Effector CD4-positive, alpha-beta T cell (primary cell): ENCODE results near the gene ATXN2.
A peak's percentile ranks its signal among the peaks of the same experiment; 100 is the strongest.
"Not testable (repeated sequence)": the region's sequence is repeated elsewhere in the genome, so short reads cannot be mapped to it uniquely, and the experiment has no call there.

Source experiments
- DNase-seq: peaks from one replicate; pipeline ENCODE4 v3.0.0-alpha.2; 2020
- total RNA-seq: gene quantifications from one replicate; lab custom pipeline; 2026; lab: John Stamatoyannopoulos, UW

Gene ATXN2, protein sequence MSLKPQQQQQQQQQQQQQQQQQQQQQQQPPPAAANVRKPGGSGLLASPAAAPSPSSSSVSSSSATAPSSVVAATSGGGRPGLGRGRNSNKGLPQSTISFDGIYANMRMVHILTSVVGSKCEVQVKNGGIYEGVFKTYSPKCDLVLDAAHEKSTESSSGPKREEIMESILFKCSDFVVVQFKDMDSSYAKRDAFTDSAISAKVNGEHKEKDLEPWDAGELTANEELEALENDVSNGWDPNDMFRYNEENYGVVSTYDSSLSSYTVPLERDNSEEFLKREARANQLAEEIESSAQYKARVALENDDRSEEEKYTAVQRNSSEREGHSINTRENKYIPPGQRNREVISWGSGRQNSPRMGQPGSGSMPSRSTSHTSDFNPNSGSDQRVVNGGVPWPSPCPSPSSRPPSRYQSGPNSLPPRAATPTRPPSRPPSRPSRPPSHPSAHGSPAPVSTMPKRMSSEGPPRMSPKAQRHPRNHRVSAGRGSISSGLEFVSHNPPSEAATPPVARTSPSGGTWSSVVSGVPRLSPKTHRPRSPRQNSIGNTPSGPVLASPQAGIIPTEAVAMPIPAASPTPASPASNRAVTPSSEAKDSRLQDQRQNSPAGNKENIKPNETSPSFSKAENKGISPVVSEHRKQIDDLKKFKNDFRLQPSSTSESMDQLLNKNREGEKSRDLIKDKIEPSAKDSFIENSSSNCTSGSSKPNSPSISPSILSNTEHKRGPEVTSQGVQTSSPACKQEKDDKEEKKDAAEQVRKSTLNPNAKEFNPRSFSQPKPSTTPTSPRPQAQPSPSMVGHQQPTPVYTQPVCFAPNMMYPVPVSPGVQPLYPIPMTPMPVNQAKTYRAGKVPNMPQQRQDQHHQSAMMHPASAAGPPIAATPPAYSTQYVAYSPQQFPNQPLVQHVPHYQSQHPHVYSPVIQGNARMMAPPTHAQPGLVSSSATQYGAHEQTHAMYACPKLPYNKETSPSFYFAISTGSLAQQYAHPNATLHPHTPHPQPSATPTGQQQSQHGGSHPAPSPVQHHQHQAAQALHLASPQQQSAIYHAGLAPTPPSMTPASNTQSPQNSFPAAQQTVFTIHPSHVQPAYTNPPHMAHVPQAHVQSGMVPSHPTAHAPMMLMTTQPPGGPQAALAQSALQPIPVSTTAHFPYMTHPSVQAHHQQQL
- total RNA-seq, result 43.7 reads per million, percentile 65 among the genes with 10 or more reads in this experiment

- DNase-seq, result peak; percentile 63
Observed at GRCh38 chr12:111598637-111599452, at the start of gene ATXN2. TSS of gene ATXN2 (minus strand) at chr12:111599315. CDS start at chr12:111599034, 281 bp downstream.

- DNase-seq, result no peak
Observed at GRCh38 chr12:111645433-111645832, 46.3 kb upstream of the ATXN2 start.

DNA sequence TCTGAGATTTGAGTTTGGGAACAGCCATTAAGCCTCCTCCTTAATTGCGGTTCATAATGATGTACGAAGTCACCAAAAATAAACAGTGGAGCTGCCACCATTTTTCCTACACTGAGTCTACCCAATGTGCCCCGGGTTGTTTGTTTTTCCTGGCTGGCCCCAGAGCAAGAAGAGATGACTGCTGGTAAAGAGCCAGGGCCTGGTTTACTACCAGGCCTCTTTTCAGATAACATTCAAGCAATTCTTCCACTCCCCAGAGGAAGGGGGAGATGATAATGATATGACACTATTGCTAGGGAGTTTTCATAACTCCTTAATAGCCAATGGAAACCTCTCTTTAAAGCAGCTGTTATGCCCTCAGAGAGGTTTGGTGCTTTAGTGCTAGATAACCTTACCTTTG lies 44.3 kb upstream of the ATXN2 start:
- DNase-seq, result no peak

DNA sequence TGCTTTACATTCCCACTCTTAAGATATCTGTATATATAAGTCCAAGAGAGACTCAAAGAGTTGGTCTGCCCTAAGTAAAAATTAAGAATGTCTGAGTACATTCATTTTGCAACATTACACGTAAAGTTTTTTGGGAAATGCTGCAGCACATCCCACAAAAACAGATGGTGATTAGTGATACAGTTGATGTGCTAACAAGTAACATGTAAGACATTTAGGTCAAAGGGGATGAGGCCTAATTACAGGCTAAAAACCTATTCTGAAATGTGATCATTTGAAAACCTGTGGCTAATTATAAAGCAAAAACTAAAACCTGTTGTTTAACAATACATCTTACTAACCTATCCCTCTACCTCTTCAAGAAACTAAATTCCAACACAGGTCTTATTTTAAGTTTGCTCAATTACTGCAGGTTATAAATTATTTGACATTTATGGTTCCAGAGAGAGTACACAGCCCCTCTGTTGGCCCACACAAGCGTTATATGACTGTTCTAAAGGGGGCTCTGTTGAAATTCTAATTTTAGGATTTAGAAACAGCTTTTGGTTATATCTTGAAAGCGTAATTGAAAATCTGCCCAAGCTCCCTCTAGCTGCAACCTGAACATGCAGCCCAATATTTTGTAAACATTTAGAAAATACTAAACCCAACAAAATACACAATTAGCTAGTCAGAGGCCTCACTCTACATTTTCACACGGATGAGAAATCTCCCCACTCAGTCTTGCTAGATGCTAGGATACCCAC lies 43.7 kb upstream of the ATXN2 start:
- DNase-seq, result no peak

- no peak for DNase-seq
Observed at GRCh38 chr12:111640506-111640905, 41.4 kb upstream of the ATXN2 start.

- no peak for DNase-seq
Observed at GRCh38 chr12:111638556-111638955, 39.4 kb upstream of the ATXN2 start.

- no peak for DNase-seq
Observed at GRCh38 chr12:111636209-111636945, 37.3 kb upstream of the ATXN2 start.

GRCh38 chr12:111635524-111635923 lies 36.4 kb upstream of the ATXN2 start:
- DNase-seq, result no peak

DNA sequence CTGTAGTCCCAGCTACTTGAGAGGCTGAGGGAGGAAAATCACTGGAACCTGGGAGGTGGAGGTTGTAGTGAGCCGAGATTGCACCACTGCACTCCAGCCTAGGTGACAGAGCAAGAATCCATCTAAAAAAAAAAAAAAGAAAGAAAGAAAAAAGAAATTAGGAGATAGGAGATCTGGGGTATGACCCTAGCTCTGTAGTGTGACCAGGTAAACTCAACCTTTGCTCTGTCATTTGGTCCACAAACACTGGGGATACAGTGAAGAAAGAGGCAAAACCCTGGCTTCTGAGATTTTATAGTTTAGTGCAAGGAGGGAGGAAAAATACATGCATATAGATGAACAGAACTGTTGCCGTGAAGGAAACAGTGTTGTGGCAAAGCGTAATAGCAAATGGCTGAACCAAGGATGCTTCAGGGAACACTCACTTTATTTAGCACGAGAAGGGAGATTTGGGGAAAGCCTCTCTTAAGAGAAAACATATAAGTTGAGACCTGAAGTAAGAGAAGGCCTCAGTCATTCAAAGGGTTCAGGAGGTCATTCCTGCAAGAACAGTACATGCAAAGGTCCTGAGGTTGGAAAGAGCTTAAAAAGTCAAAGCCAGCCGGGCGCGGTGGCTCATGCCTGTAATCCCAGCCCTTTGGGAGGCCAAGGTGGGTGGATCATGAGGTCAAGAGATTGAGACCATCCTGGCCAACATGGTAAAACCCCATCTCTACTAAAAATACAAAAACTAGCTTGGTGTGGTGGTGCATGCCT lies 29.6 kb upstream of the ATXN2 start:
- DNase-seq, result no peak

DNA sequence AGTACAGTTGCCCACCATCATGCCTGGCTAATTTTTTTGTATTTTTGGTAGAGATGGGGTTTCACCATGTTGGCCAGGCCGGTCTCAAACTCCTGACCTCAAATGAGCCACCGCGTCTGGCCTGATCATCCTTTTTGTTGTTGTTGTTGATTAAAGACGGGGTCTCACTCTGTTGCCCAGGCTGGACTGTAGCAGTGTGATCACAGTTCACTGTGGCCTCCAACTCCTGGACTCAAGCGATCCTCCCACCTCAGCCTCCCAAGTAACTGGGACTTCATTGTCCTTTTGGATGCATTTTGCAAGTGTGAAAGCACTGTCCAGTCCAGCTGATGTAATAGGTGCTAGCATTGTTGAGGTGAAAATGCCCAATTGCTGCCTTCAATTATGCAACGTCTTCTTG lies 27.1 kb upstream of the ATXN2 start:
- no peak for DNase-seq

DNA sequence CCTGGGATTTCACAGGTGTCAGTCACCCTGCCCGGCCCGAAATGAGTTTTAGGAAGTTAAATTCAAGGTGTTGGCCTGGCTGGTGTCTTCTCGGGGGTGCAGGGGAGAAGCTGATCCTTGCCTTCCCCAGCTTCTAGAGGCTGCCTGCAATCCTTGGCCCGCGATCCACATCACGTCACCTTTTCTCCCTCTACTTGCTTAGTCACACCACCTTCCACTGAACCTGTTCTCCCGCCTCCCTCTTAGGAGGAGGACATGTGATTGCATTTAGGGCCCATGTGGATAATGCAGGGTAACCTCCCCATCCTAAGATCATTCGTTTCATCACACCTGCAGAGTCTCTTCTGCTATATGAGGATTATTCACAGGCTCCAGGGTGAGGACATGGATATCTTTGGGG lies 25.4 kb upstream of the ATXN2 start:
- no peak for DNase-seq

DNA sequence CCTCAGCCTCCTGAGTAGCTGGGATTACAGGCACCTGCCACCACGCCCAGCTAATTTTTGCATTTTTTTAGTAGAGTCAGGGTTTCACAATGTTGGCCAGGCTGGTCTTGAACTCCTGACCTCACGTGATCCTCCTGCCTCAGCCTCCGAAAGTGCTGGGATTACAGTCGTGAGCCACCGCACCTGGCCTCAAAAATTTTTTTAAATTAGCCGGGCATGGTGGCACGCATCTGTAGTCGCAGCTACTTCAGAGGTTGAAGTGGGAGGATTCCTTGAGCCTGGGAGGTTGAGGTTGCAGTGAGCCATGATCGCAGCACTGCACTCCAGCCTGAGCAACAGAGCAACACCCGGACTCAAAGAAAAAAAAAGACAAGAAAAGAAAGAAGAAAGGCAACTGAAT lies 18.7 kb upstream of the ATXN2 start:
- DNase-seq, result not testable (repeated sequence)

DNA sequence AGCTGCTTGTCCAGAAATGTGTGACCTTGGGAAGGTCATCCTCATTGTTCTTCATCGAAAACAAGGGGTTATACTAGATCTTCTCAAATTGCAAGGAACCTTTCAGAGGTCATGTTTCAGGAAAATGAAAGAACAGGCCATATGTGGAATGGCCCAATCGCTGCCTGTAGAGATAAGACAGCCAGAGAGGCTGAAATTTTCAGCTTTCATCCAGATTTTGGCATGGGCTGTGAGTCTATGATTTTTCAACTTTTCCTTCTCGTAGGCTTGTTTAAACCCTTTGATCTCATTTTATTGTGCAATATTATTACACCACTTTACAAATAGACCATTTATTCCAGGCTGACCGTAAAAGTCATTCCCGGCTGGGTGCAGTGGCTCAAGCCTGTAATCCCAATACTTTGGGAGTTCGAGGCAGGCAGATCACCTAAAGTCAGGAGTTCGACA lies 17.1 kb upstream of the ATXN2 start:
- DNase-seq, result no peak

- DNase-seq, result no peak
Observed at GRCh38 chr12:111607239-111607638, 8.1 kb upstream of the ATXN2 start.

- no peak for DNase-seq
Observed at GRCh38 chr12:111606767-111607230, 7.7 kb upstream of the ATXN2 start.

- no peak for DNase-seq
Observed at GRCh38 chr12:111605911-111606766, 7.0 kb upstream of the ATXN2 start.

GRCh38 chr12:111602857-111603256 lies 3.7 kb upstream of the ATXN2 start:
- DNase-seq, result not testable (repeated sequence)

DNA sequence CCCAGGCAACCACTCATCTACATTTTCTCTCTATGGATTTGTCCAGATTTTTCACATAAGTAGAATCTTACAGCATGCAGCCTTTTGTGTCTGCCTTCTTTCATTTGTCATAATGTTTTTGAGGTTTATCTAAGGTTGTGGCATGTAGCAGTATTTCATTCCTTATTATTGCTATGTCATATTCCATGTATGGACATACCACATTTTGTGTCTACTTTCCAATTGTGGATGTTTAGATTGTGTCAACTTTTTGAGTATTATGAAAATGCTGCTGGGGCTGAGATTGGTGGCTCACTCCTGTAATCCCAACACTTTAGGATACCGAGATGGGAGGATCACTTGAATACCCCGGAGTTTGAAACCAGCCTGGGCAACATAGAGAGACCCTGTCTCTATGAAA lies 3.2 kb upstream of the ATXN2 start:
- no peak for DNase-seq

DNA sequence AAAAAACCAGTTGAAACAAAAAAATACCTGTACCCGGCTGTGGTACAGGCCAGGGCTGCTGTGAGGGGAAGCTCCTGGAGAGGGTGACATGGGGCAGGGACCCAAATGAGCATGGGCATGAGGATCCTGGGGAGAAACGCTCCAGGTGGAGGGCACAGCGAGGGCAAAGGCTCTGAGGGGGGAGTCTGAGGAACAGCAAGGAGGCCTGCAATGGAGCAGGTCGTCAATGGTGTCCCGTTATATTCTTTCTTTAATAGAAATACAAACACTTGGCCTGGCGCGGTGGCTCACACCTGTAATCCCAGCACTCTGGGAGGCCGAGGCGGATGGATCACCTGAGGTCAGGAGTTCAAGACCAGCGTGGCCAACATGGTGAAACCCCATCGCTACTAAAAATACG lies 1.9 kb upstream of the ATXN2 start:
- DNase-seq, result not testable (repeated sequence)
